ENCODE results near the gene DERA.
A peak's percentile ranks its signal among the peaks of the same experiment; 100 is the strongest.
"Not testable (repeated sequence)": the region's sequence is repeated elsewhere in the genome, so short reads cannot be mapped to it uniquely, and the experiment has no call there.

Gene DERA

GRCh38 chr12:15910864-15911721 lies at the start of gene DERA:
Gene DERA, plus strand, starts transcription at chr12:15911332. Its CDS starts 52 bp downstream, at chr12:15911384.
- peak within 1 kb of the TSS; percentile 90 for H3K4me3 ChIP-seq (ENCODE audit: low read length)
- no peak for TF ChIP-seq ZNF274 (IDR thresholded peaks at IDR 0.05; ENCODE audit: low read depth, low read length)

- no peak overlapping the region for H3K4me3 ChIP-seq (ENCODE audit: low read length)
- no peak for TF ChIP-seq ZNF274 (IDR thresholded peaks at IDR 0.05; ENCODE audit: low read depth, low read length)
Observed at GRCh38 chr12:15861404-15861803, 49.7 kb upstream of the DERA start.

- TF ChIP-seq ZNF274 (IDR thresholded peaks at IDR 0.05; ENCODE audit: low read depth, low read length), result no peak
- no peak overlapping the region for H3K4me3 ChIP-seq (ENCODE audit: low read length)
Observed at GRCh38 chr12:15862840-15863239, 48.3 kb upstream of the DERA start.

- TF ChIP-seq ZNF274 (IDR thresholded peaks at IDR 0.05; ENCODE audit: low read depth, low read length), result no peak
- no peak overlapping the region for H3K4me3 ChIP-seq (ENCODE audit: low read length)
Observed at GRCh38 chr12:15863372-15863771, 47.8 kb upstream of the DERA start.

- peak overlapping the region; percentile 50; the same call in 1 of the 2 replicates for H3K4me3 ChIP-seq (ENCODE audit: low read length)
- no peak for TF ChIP-seq ZNF274 (IDR thresholded peaks at IDR 0.05; ENCODE audit: low read depth, low read length)
Observed at GRCh38 chr12:15863984-15864383, 47.1 kb upstream of the DERA start.

GRCh38 chr12:15868186-15868585 lies 42.9 kb upstream of the DERA start:
- no peak for TF ChIP-seq ZNF274 (IDR thresholded peaks at IDR 0.05; ENCODE audit: low read depth, low read length)
- H3K4me3 ChIP-seq (ENCODE audit: low read length), result no peak overlapping the region

- no peak for TF ChIP-seq ZNF274 (IDR thresholded peaks at IDR 0.05; ENCODE audit: low read depth, low read length)
- no peak overlapping the region for H3K4me3 ChIP-seq (ENCODE audit: low read length)
Observed at GRCh38 chr12:15873556-15873955, 37.6 kb upstream of the DERA start.

GRCh38 chr12:15874556-15875145 lies 36.5 kb upstream of the DERA start:
- not testable (repeated sequence) for H3K4me3 ChIP-seq (ENCODE audit: low read length)

GRCh38 chr12:15875863-15876262 lies 35.3 kb upstream of the DERA start:
- H3K4me3 ChIP-seq (ENCODE audit: low read length), result no peak overlapping the region
- TF ChIP-seq ZNF274 (IDR thresholded peaks at IDR 0.05; ENCODE audit: low read depth, low read length), result no peak

- no peak overlapping the region for H3K4me3 ChIP-seq (ENCODE audit: low read length)
Observed at GRCh38 chr12:15879413-15879812, 31.7 kb upstream of the DERA start.

GRCh38 chr12:15880721-15881120 lies 30.4 kb upstream of the DERA start:
- no peak for TF ChIP-seq ZNF274 (IDR thresholded peaks at IDR 0.05; ENCODE audit: low read depth, low read length)
- no peak overlapping the region for H3K4me3 ChIP-seq (ENCODE audit: low read length)

More at GRCh38 chr12:15879413-15879812, 31.7 kb upstream of the DERA start:
- no peak for TF ChIP-seq ZNF274 (IDR thresholded peaks at IDR 0.05; ENCODE audit: low read depth, low read length)

- H3K4me3 ChIP-seq (ENCODE audit: low read length), result peak within 1 kb of the TSS; percentile 95
Observed at GRCh38 chr12:15882118-15882971, 28.8 kb upstream of the DERA start, which contains the start of gene STRAP. Gene STRAP, plus strand, starts transcription at chr12:15882387. Its CDS starts 321 bp downstream, at chr12:15882708.

GRCh38 chr12:15883536-15883935 lies 27.6 kb upstream of the DERA start:
- no peak for TF ChIP-seq ZNF274 (IDR thresholded peaks at IDR 0.05; ENCODE audit: low read depth, low read length)
- peak overlapping the region; percentile 95 for H3K4me3 ChIP-seq (ENCODE audit: low read length)

More at GRCh38 chr12:15882118-15882971, 28.8 kb upstream of the DERA start, which contains the start of gene STRAP:
- no peak for TF ChIP-seq ZNF274 (IDR thresholded peaks at IDR 0.05; ENCODE audit: low read depth, low read length)

- H3K4me3 ChIP-seq (ENCODE audit: low read length), result no peak overlapping the region
- TF ChIP-seq ZNF274 (IDR thresholded peaks at IDR 0.05; ENCODE audit: low read depth, low read length), result no peak
Observed at GRCh38 chr12:15886372-15887042, 24.6 kb upstream of the DERA start.
